Measurements from ENCODE around the gene SCGB3A1.

Gene SCGB3A1

GRCh38 chr5:180613814-180614188 is 22.5 kb upstream of the SCGB3A1 start:
- Histone ChIP-seq H3K9me2 (replicated peaks; ENCODE audit: low read depth, low read length) (no peaks in the 10 kb centered on the region), H3K9me3 (ENCODE audit: insufficient read depth, low read depth, low read length) (no peaks in the 10 kb centered on the region), H3K4me3 (ENCODE audit: low read length, poor library complexity, severe bottlenecking) (no peak overlapping the region), H3K27me3 (ENCODE audit: insufficient read depth, low read length, poor library complexity, severe bottlenecking) (no peaks in the 10 kb centered on the region), H3K4me1 (ENCODE audit: insufficient read depth, low read length, poor library complexity, severe bottlenecking) (no peaks in the 10 kb centered on the region), H3K79me2 (ENCODE audit: insufficient read depth, low read length) (no peaks in the 10 kb centered on the region), H4K20me1 (ENCODE audit: insufficient read depth, low read length, poor library complexity, severe bottlenecking) (no peaks in the 10 kb centered on the region), H3K4me2 (ENCODE audit: low read depth, low read length, poor library complexity, severe bottlenecking) (no peak overlapping the region), H3K9ac (ENCODE audit: low read depth, low read length, poor library complexity, severe bottlenecking) (no peak overlapping the region), H2AFZ (ENCODE audit: low read length) (no peak overlapping the region), H3K36me3 (ENCODE audit: insufficient read depth, low read length) (no peaks in the 10 kb centered on the region), H3F3A (ENCODE audit: low read depth) (no peaks in the 10 kb centered on the region)
- TF ChIP-seq EZH2phosphoT487 (IDR thresholded peaks at IDR 0.05; ENCODE audit: borderline replicate concordance) (no peak), CTCF (conservative IDR thresholded peaks at IDR 0.05; ENCODE audit: low read length) (no peak)

DNA sequence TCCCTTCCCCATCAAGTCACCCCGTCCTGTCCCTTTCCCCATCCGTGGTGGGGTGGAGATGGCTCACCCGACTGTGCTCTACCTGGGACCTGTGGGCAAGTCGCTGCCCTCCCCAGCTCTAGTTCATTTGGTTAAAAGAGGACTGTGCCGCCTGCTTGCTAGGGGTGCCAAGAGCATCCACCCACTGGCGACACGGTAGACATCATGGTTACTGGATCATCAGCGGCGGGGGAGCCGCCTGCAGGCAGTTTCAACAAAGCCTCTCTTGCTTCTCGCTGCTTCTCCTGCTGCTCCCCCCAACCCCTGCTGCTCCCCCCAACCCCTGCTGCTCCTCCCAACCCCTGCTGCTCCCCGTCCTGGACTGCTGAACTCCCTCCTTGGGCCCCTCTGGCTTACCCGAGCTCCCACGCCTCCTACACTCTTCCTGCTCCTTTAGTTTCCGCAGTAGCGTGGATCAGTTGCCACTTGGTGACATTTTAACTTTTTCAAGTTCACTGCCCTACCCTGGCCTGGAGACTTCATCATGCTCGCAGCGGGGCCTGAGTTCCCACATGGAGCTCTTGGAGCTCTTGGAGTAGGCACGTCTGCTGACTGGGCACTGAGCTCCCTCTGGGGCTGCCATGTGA is 22.0 kb upstream of the SCGB3A1 start:
- Histone ChIP-seq H3K4me1 (ENCODE audit: insufficient read depth, low read length, poor library complexity, severe bottlenecking) (no peaks in the 10 kb centered on the region), H3K79me2 (ENCODE audit: insufficient read depth, low read length) (no peaks in the 10 kb centered on the region)
- no peak for TF ChIP-seq CTCF (conservative IDR thresholded peaks at IDR 0.05; ENCODE audit: low read length)
- TF ChIP-seq EZH2phosphoT487 (IDR thresholded peaks at IDR 0.05; ENCODE audit: borderline replicate concordance) = no peak

DNA sequence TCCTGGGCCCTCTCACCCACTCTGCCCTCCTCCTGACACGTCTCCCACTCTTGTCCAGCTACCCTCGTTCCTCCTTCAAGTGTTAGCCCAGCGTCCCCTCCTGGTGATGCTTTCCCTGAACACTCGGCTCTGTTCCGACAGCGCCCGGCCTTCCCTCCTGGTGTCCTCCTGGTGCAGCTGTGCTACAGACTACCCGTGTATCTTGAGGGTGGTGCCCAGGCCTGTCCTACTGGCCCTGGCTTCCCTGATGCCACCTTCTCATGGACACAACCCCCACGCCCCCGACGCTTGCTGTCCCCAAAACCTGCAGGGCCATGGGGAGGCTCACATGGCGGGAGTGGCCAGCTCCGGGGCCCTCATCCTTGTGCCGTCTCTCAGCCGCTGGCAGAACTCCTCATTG is 21.4 kb upstream of the SCGB3A1 start:
- Histone ChIP-seq H3K9ac (ENCODE audit: low read depth, low read length, poor library complexity, severe bottlenecking) (no peak overlapping the region), H3K4me2 (ENCODE audit: low read depth, low read length, poor library complexity, severe bottlenecking) (no peak overlapping the region), H3F3A (ENCODE audit: low read depth) (no peaks in the 10 kb centered on the region), H3K4me1 (ENCODE audit: insufficient read depth, low read length, poor library complexity, severe bottlenecking) (no peaks in the 10 kb centered on the region), H2AFZ (ENCODE audit: low read length) (no peak overlapping the region), H3K27me3 (ENCODE audit: insufficient read depth, low read length, poor library complexity, severe bottlenecking) (no peaks in the 10 kb centered on the region), H3K36me3 (ENCODE audit: insufficient read depth, low read length) (no peaks in the 10 kb centered on the region), H4K20me1 (ENCODE audit: insufficient read depth, low read length, poor library complexity, severe bottlenecking) (no peaks in the 10 kb centered on the region), H3K4me3 (ENCODE audit: low read length, poor library complexity, severe bottlenecking) (no peak overlapping the region), H3K9me2 (replicated peaks; ENCODE audit: low read depth, low read length) (no peaks in the 10 kb centered on the region), H3K9me3 (ENCODE audit: insufficient read depth, low read depth, low read length) (no peaks in the 10 kb centered on the region), H3K79me2 (ENCODE audit: insufficient read depth, low read length) (no peaks in the 10 kb centered on the region)
- TF ChIP-seq CTCF (conservative IDR thresholded peaks at IDR 0.05; ENCODE audit: low read length) = no peak
- no peak for TF ChIP-seq EZH2phosphoT487 (IDR thresholded peaks at IDR 0.05; ENCODE audit: borderline replicate concordance)

More for the DNA sequence above, 22.0 kb upstream of the SCGB3A1 start:
- Histone ChIP-seq H3K9me2 (replicated peaks; ENCODE audit: low read depth, low read length) (no peaks in the 10 kb centered on the region), H3K4me2 (ENCODE audit: low read depth, low read length, poor library complexity, severe bottlenecking) (no peak overlapping the region), H3K9ac (ENCODE audit: low read depth, low read length, poor library complexity, severe bottlenecking) (no peak overlapping the region), H2AFZ (ENCODE audit: low read length) (no peak overlapping the region), H3K4me3 (ENCODE audit: low read length, poor library complexity, severe bottlenecking) (no peak overlapping the region), H3F3A (ENCODE audit: low read depth) (no peaks in the 10 kb centered on the region), H3K27me3 (ENCODE audit: insufficient read depth, low read length, poor library complexity, severe bottlenecking) (no peaks in the 10 kb centered on the region), H3K36me3 (ENCODE audit: insufficient read depth, low read length) (no peaks in the 10 kb centered on the region), H4K20me1 (ENCODE audit: insufficient read depth, low read length, poor library complexity, severe bottlenecking) (no peaks in the 10 kb centered on the region), H3K9me3 (ENCODE audit: insufficient read depth, low read depth, low read length) (no peaks in the 10 kb centered on the region)

Measured in Loucy (cell line).